ENCODE results near the gene SUGCT. TPM values are rescaled to one million over a fixed set of nuclear protein-coding genes. Genes with fewer than 3 reads are reported as not detected.

Gene SUGCT
- total RNA-seq, 4 donors from 2014 or later: 1.1 to 3.6 (median 2.6) TPM

DNA sequence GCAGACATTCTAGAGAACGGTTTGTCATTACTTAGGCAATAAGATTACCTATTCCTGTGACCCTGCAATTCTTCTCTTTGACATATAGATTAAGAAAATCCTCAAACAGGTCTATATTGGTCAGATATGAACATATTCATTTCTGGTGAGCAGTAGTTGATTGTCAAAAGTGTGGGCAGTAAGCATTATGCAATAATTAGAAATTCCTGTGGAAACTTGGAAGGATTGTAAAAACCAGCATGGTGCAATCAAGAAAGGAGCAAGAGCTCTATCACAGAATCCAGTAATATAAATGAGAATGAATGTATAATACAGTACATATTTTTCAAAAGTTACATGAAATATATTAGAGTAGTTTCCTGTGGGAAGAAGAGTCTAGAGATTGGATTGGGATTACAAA is 406.5 kb downstream of the SUGCT start:
- ATAC-seq (ENCODE audit: low FRiP score): no peak
- no peak for DNase-seq (ENCODE audit: low spot score)
- TF ChIP-seq CTCF (IDR thresholded peaks at IDR 0.05): no peak

- ATAC-seq (ENCODE audit: low FRiP score) (no peak), DNase-seq (ENCODE audit: low spot score) (no peak)
- TF ChIP-seq CTCF (IDR thresholded peaks at IDR 0.05): no peak
Measured at GRCh38 chr7:40542982-40543741, 408.4 kb downstream of the SUGCT start.

GRCh38 chr7:40544221-40544723 is 409.5 kb downstream of the SUGCT start:
- ATAC-seq (ENCODE audit: low FRiP score) (no peak), DNase-seq (ENCODE audit: low spot score) (no peak)
- no peak for TF ChIP-seq CTCF (IDR thresholded peaks at IDR 0.05)

DNA sequence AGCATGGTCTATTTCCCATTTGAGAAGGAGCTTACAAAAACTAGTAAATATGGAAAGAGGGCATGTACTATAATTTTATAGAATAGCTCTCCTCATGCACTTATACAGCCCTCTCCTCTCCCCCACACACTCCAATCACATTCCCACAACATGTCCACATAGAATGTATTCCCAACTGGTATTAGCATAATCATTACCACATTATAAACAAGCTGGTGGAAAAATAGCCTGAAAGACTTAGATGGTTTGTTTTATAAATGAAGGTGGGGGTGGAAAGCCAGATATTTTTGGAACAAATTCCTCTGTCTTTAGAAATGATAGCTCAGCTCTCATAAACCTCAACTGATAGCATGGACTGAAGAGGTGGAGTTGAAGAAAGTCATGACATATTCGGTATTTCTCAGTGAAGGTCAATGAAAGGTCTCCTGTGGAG is 410.1 kb downstream of the SUGCT start:
- ATAC-seq (ENCODE audit: low FRiP score): no peak
- no peak for TF ChIP-seq CTCF (IDR thresholded peaks at IDR 0.05)
- DNase-seq (ENCODE audit: low spot score): no peak

- TF ChIP-seq CTCF (IDR thresholded peaks at IDR 0.05): no peak
- no peak for ATAC-seq (ENCODE audit: low FRiP score)
Measured at GRCh38 chr7:40545739-40546138, 410.9 kb downstream of the SUGCT start.

GRCh38 chr7:40546616-40547501 is 412.1 kb downstream of the SUGCT start:
- ATAC-seq (ENCODE audit: low FRiP score) (no peak), DNase-seq (ENCODE audit: low spot score) (no peak)
- no peak for TF ChIP-seq CTCF (IDR thresholded peaks at IDR 0.05)

More at GRCh38 chr7:40545739-40546138, 410.9 kb downstream of the SUGCT start:
- no peak for DNase-seq (ENCODE audit: low spot score)
